Thymus (tissue), 11 donors: ENCODE data around the gene MAL. TPM values are rescaled to one million over a fixed set of nuclear protein-coding genes. Genes with fewer than 3 reads are reported as not detected.

Experiments used
- DNase-seq, 9 donors: peaks; one replicate each; pipeline ENCODE4 v3.0.0-alpha.2; 2013; ENCODE audit warnings: low spot score in 9 of 9, low read depth in 6 of 9, missing footprints in 1 of 9
- H3K27ac ChIP-seq, 2 donors: one replicate each; pipeline ENCODE4 v1.5.1; 2013; ENCODE audit warnings: control low read depth in 1 of 2, low read depth in 1 of 2, low read length in 1 of 2, mild to moderate bottlenecking in 1 of 2, moderate library complexity in 1 of 2
- H3K27me3 ChIP-seq, 2 donors: one replicate each; pipeline ENCODE4 v1.5.1; 2013; ENCODE audit warnings: low read length in 1 of 2; ENCODE audit not compliant: control insufficient read depth in 2 of 2, insufficient read depth in 1 of 2
- H3K36me3 ChIP-seq, 2 donors: one replicate each; pipeline ENCODE4 v1.5.1; 2013; ENCODE audit warnings: low read length in 1 of 2, mild to moderate bottlenecking in 1 of 2, moderate library complexity in 1 of 2; ENCODE audit not compliant: control insufficient read depth in 2 of 2, insufficient read depth in 2 of 2
- H3K4me1 ChIP-seq, 2 donors: one replicate each; pipeline ENCODE4 v1.5.1; 2013; ENCODE audit warnings: low read length in 2 of 2; ENCODE audit not compliant: control insufficient read depth in 2 of 2, insufficient read depth in 2 of 2
- H3K4me3 ChIP-seq, 2 donors: one replicate each; pipeline ENCODE4 v1.5.1; 2013; ENCODE audit warnings: low read length in 2 of 2, control low read depth in 1 of 2, mild to moderate bottlenecking in 1 of 2
- H3K9me3 ChIP-seq, 2 donors: one replicate each; pipeline ENCODE4 v1.5.1; 2013; ENCODE audit warnings: low read length in 1 of 2, mild to moderate bottlenecking in 1 of 2; ENCODE audit not compliant: control insufficient read depth in 2 of 2, insufficient read depth in 1 of 2
- WGBS: extraction: QIAGEN DNeasy Blood & Tissue Kit; methylation state at CpG from one replicate; pipeline ENCODE4 v1.1.7; 2013; 5-methylcytosine and 5-hydroxymethylcytosine counted together
- polyA plus RNA-seq: library from polyadenylated mRNA; stranded (reverse); fragments of 200-250 nt; gene quantifications from one replicate; pipeline ENCODE4 v1.2.3, GENCODE V29; 2013
- total RNA-seq: library from RNA; stranded (reverse); fragments of 120-200 nt; gene quantifications from one replicate; pipeline ENCODE4 v1.2.4, GENCODE V29; 2013
- donor health status: healthy.

The MAL gene
- total and polyA plus RNA-seq, 2 donors, result 143 to 190 TPM

DNA sequence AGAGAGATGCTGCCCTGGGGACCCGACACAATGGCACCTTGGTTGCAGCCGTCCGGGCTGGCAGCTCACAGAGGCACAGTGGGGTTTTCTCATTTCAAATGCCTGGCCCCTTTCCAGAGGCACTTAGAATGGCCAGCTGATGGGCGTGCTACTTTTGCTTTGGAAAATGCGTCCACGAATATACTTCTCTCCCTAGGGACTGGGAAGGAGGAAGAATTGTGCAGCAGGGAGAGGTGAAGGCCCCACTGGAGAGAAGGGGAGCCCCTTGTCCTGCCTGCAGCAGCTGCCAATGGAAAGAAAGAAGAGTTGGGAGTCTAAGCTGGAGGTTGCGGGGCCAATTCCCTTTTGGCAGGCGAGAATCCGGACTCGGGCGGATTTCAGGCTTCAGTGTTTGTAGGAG is 1.1 kb upstream of the MAL start:
- DNase-seq, result no peak
- 83% methylated on average over 11 of the region's 11 CpGs for WGBS
- peaks cover 0 to 3% of the 10 kb centered on the region in 2 donors for H3K36me3 ChIP-seq
- H3K27me3 ChIP-seq, result peaks cover 0 to 34% of the 10 kb centered on the region in 2 donors
- H3K27ac ChIP-seq, result peak overlapping the region; percentile 81 to 95
- H3K4me3 ChIP-seq, result peak overlapping the region; percentile 75 to 90
- H3K4me1 ChIP-seq, result peaks cover 51 to 73% of the 10 kb centered on the region in 2 donors
- H3K9me3 ChIP-seq, result peaks cover 0 to 2% of the 10 kb centered on the region in 2 donors

- H3K27ac ChIP-seq, result peak overlapping the region; percentile 95
- DNase-seq, result peak in 2 of 9 donors; percentile 28 to 58
- 3% methylated on average over 30 of the region's 30 CpGs for WGBS
These were observed 525 bp upstream of the MAL start for GRCh38 chr2:95024960-95025405.

DNA sequence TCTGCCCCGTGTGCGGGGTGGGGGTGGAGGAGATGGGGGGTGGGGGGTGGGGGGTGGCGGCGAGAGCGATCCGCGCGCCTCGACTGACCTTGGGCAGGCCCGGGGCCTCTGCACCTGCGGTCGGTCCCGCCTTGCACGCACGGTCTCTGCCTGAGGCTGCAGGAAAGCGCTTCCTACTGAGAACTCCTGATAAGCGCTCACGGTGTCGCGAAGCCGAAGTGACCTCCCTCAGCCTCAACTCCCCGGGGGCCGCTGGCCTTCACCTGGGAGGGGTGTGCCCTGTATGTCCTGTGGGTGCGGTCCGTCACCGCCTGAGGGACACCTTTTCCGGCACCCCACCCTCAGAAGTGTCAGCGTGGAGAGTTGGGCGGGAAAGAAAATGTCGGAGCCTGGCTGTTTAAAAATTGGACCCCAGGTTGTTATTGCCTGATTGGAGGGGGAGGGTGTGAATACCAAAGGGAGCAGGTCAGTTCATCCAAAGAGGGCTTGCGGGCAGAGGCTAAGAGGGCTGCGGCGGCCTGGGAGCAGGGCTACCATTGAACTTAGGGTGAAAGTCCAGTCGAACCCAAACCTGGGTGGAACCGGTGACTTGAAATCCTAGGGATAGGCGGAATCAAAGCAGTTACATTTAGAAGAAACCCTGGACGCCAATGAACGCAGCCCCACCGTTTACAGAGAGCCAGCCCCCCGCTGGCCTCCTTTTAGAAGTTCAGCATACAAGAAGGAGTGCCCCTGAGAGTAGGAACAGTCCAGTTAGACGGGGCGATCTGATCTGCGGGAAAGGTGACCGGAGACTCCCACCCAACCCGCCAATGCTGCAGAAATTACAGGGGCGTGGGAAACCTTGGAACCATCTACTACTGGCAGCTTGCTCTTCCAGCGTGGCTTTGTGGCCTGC is 1.2 kb downstream of the MAL start:
- 6% methylated on average over 47 of the region's 47 CpGs for WGBS

More at GRCh38 chr2:95024960-95025405, 525 bp upstream of the MAL start:
- peaks cover 0 to 34% of the 10 kb centered on the region in 2 donors for H3K27me3 ChIP-seq
- H3K4me3 ChIP-seq, result peak overlapping the region; percentile 75 to 90
- peaks cover 52 to 73% of the 10 kb centered on the region in 2 donors for H3K4me1 ChIP-seq
- H3K36me3 ChIP-seq, result peaks cover 0 to 9% of the 10 kb centered on the region in 2 donors
- peaks cover 0 to 2% of the 10 kb centered on the region in 2 donors for H3K9me3 ChIP-seq

DNA sequence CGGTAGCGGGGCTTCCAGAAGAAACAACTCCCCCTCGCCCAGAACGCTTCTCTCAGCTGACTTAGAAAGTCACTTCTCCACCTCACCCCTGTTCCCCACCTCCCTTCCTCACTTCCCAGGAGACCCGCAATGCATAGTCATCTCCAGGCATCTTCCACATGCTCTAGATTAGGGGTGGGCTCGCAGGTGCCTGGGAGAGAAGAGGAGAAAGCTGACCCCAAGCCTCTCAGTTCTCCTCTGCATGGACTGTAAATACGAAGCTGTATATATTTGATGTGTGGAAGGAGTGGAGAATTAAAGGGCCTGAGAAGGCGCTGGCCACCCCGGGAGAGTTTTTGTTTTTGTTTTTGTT is 1.8 kb downstream of the MAL start:
- peak overlapping the region; percentile 75 to 90 for H3K4me3 ChIP-seq
- DNase-seq, result no peak
- H3K36me3 ChIP-seq, result peaks cover 16 to 28% of the 10 kb centered on the region in 2 donors
- H3K27ac ChIP-seq, result peak overlapping the region; percentile 50 to 95
- WGBS, result 14% methylated on average over 9 of the region's 9 CpGs
- peaks cover 41 to 73% of the 10 kb centered on the region in 2 donors for H3K4me1 ChIP-seq
- peaks cover 0 to 34% of the 10 kb centered on the region in 2 donors for H3K27me3 ChIP-seq
- H3K9me3 ChIP-seq, result peaks cover 0 to 2% of the 10 kb centered on the region in 2 donors

More for the DNA sequence above, 1.2 kb downstream of the MAL start:
- H3K27me3 ChIP-seq, result peaks cover 0 to 34% of the 10 kb centered on the region in 2 donors
- peak overlapping the region; percentile 75 to 90 for H3K4me3 ChIP-seq
- peaks cover 47 to 73% of the 10 kb centered on the region in 2 donors for H3K4me1 ChIP-seq
- H3K36me3 ChIP-seq, result peaks cover 10 to 26% of the 10 kb centered on the region in 2 donors
- peaks cover 0 to 2% of the 10 kb centered on the region in 2 donors for H3K9me3 ChIP-seq
- DNase-seq, result peak in 1 of 9 donors; percentile 59
- peak overlapping the region; percentile 95 for H3K27ac ChIP-seq

DNA sequence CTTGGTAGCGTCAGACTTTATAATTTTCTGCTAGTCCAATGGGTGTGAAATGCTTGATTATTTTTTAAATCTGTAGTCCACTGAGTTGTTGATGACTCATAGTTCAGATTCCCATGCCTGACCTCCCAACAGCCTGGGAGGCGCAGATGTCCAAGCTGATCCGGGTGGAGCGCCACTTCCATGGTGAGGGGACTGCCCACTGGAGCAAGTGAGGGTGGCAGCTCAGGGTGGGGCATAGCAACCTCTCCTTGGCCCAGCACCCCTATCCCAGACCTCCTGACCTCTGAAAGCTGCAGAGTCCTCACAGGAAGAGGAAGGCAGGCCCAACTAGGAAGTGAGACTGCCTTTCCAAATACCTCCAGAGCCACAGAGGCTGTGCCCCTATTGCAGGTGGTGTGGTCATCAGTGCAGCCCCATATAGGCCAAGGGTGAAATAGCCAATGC is 4.4 kb downstream of the MAL start:
- peaks cover 37 to 51% of the 10 kb centered on the region in 2 donors for H3K36me3 ChIP-seq
- no peak overlapping the region for H3K27ac ChIP-seq
- DNase-seq, result no peak
- WGBS, result 95% methylated on average over 4 of the region's 4 CpGs
- H3K27me3 ChIP-seq, result peaks cover 0 to 24% of the 10 kb centered on the region in 2 donors
- H3K4me3 ChIP-seq, result no peak overlapping the region
- peaks cover 0 to 1% of the 10 kb centered on the region in 2 donors for H3K9me3 ChIP-seq
- peaks cover 31 to 63% of the 10 kb centered on the region in 2 donors for H3K4me1 ChIP-seq

DNA sequence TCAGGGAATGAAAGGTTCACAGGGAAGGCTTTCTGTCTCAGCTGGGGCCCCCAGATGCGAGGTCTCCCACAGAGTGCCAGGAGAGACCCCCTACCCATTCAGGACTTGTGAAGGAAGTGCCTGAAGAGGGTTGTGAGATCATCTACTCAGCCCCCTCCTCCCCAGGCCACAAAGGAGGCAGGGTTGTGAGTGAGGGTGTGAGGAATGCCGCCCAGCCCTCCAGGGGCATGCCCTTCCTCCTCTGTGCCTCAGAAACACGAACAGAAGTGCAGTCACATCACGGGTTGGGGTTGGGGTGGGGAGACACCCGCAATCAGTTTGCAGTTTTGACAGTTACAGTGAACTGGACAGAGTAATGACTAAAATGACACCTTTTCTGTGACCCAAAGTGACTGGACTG is 5.0 kb downstream of the MAL start:
- peak overlapping the region in 1 of 2 donors; percentile 4 for H3K27ac ChIP-seq

DNA sequence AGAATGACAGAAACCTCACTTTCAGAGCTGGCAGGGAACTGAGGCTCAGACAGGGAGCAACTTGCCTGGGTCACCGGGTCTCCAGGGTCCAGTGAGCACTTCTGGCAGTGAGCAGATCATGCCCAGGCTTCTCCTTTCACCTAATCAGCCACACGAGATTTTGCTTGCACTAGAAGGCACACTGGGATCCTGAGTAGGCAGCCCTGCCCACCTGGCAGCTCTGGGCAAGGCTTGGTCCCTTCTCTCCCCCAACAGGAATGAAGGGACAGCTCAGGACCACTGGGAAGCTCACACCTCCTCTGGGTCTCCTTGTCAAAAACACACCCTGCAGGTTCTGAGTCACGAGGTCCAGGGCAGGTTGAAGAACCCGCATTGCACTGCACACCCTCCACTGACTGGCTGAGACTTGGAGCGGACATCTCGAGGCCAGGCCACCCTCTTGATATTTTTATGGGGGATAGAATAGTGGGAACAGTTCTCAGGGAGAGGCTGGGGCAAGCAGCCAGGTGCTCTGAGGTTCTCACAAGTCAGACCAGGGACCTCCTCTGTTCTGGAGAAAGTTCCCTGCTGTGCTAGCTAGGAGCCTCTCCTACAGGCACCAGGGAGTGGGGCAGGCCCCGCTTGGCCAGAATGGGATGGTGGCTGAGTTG is 5.7 kb downstream of the MAL start:
- Histone ChIP-seq H3K4me1 (peaks cover 33 to 72% of the 10 kb centered on the region in 2 donors), H3K36me3 (peaks cover 37 to 57% of the 10 kb centered on the region in 2 donors), H3K4me3 (no peak overlapping the region), H3K27me3 (peaks cover 0 to 14% of the 10 kb centered on the region in 2 donors), H3K9me3 (no peaks in the 10 kb centered on the region), H3K27ac (peak overlapping the region in 1 of 2 donors; percentile 13)
- no peak for DNase-seq
- 85% methylated on average over 7 of the region's 7 CpGs for WGBS

More for the DNA sequence above, 5.0 kb downstream of the MAL start:
- DNase-seq, result no peak
- Histone ChIP-seq H3K27me3 (peaks cover 0 to 19% of the 10 kb centered on the region in 2 donors), H3K4me1 (peaks cover 33 to 69% of the 10 kb centered on the region in 2 donors), H3K36me3 (peaks cover 37 to 54% of the 10 kb centered on the region in 2 donors), H3K4me3 (no peak overlapping the region), H3K9me3 (no peaks in the 10 kb centered on the region)
- WGBS, result 78% methylated on average over 5 of the region's 5 CpGs

DNA sequence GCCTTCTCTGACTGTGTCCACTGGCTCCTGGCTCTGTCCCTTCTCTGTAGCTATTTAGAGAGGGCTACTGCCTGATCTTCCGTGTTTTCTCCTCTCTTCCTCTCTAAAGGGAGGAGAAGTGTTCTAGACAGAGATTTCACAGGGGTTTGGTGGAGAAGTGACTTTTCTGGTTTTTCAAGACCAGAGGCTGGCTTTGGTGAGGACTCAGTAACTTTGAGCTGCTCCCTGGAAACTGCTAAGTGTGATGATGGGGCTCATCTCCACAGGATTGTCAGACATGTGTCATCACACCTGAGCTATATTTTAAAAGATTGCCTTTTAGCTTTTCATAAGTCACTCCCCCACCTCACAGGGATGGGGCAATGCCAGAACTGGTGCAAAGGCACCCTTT is 6.2 kb downstream of the MAL start:
- no peak for DNase-seq
- no peaks in the 10 kb centered on the region for H3K9me3 ChIP-seq
- H3K4me1 ChIP-seq, result peaks cover 33 to 76% of the 10 kb centered on the region in 2 donors
- no peak overlapping the region for H3K4me3 ChIP-seq
- H3K27ac ChIP-seq, result peak overlapping the region in 1 of 2 donors; percentile 13
- 92% methylated on average over 1 of the region's 1 CpG for WGBS
- H3K27me3 ChIP-seq, result peaks cover 0 to 11% of the 10 kb centered on the region in 2 donors
- peaks cover 37 to 58% of the 10 kb centered on the region in 2 donors for H3K36me3 ChIP-seq
